K562 (cell line): ENCODE measurements around the gene TMEM151A. TPM values are rescaled to one million over a fixed set of nuclear protein-coding genes. Genes with fewer than 3 reads are reported as not detected.

Experiments
- EGR1 ChIP-seq: fragments of 450-650 bp; conservative IDR thresholded peaks from 2 replicates; pipeline ENCODE4 v1.6.1; 2017; ENCODE audit warnings: mild to moderate bottlenecking
- ERF ChIP-seq: fragments of 450-650 bp; formaldehyde crosslinking; IDR thresholded peaks from 2 replicates; pipeline ENCODE4 v1.4.0; 2020; ENCODE audit warnings: mild to moderate bottlenecking, mixed read lengths
- HNRNPUL1 ChIP-seq: fragments of 200-400 bp; formaldehyde crosslinking; IDR thresholded peaks from 2 replicates; pipeline ENCODE4 v1.6.1; 2017; ENCODE audit warnings: low read length
- MAFK ChIP-seq: IDR thresholded peaks from 2 replicates; pipeline ENCODE4 v1.6.1; 2011; ENCODE audit warnings: low read length, improper control_type of control experiment
- MAZ ChIP-seq, 2 experiments: fragments of 450-650 bp in 1 of 2; sonication (generic) in 1 of 2; formaldehyde crosslinking; IDR thresholded peaks in 1 of 2; conservative IDR thresholded peaks in 1 of 2; 2 replicates each; pipeline versions ENCODE4 v1.4.0 to v1.5.0; 2020; ENCODE audit warnings: mild to moderate bottlenecking in 1 of 2, missing genetic modification reagents in 1 of 2
- RBM25 ChIP-seq: fragments of 200-400 bp; formaldehyde crosslinking; IDR thresholded peaks from 2 replicates; pipeline ENCODE4 v1.6.1; 2018; ENCODE audit warnings: low read length, low read depth, moderate library complexity; ENCODE audit not compliant: severe bottlenecking
- TOE1 ChIP-seq, 2 experiments: fragments of 450-650 bp in 1 of 2; sonication (generic) in 1 of 2; formaldehyde crosslinking in 1 of 2; IDR thresholded peaks; 2 replicates each; pipeline versions ENCODE4 v1.7.1 to v1.8.0; 2016 to 2022; ENCODE audit warnings: borderline replicate concordance in 2 of 2, mild to moderate bottlenecking in 2 of 2, antibody characterized with exemption in 1 of 2, inconsistent platforms in 1 of 2, low read depth in 1 of 2, missing genetic modification reagents in 1 of 2, moderate library complexity in 1 of 2
- ZNF23 ChIP-seq: fragments of 250-450 bp; sonication (Bioruptor Pico); IDR thresholded peaks from 2 replicates; pipeline ENCODE4 v1.4.0; 2020; ENCODE audit warnings: mild to moderate bottlenecking
- polyA plus RNA-seq, 8 experiments: library from polyadenylated mRNA; depleted of rRNA in 4 of 8; stranded (reverse) in 5 of 8; unstranded in 3 of 8; fragments of >200 nt; fragmentation: Nextera tagmentation in 2 of 8; fragmentation: Illumina TruSeq in 1 of 8; extraction: Ambion mirVana in 2 of 8; extraction: Trizol in 1 of 8; gene quantifications; 2 replicates each; pipeline versions ENCODE4 v1.2.1 to v1.2.3, GENCODE V29; 2011 to 2014; ENCODE audit warnings: inconsistent platforms in 1 of 8, missing spikeins in 1 of 8
- total RNA-seq, 7 experiments: library from RNA; depleted of rRNA in 6 of 7; stranded (reverse); fragments of >200 nt in 6 of 7; fragmentation: Illumina TruSeq in 2 of 7; extraction: Trizol in 2 of 7; gene quantifications; 2 replicates each; pipeline versions ENCODE4 v1.2.1 to v1.2.3, GENCODE V29; 2011 to 2021; ENCODE audit warnings: low replicate concordance in 1 of 7
- TF ChIP-seq, protein P1 (sequence below): fragments of 200-800 bp; sonication (Bioruptor generic); IDR thresholded peaks from 2 replicates; pipeline ENCODE4 v1.6.1; 2017; ENCODE audit warnings: missing genetic modification characterization, missing compliant biosample characterization
- TF ChIP-seq, protein P2 (sequence below), 2 experiments: fragments of 450-650 bp; formaldehyde crosslinking in 1 of 2; IDR thresholded peaks; 2 replicates each; pipeline versions ENCODE4 v1.4.0 to v1.6.1; 2014 to 2020; ENCODE audit warnings: mild to moderate bottlenecking in 2 of 2, borderline replicate concordance in 1 of 2, low read depth in 1 of 2
- TF ChIP-seq, protein P3 (sequence below): fragments of 450-650 bp; formaldehyde crosslinking; conservative IDR thresholded peaks from 2 replicates; pipeline ENCODE4 v1.4.0; 2022; ENCODE audit warnings: mild to moderate bottlenecking, missing genetic modification characterization
- TF ChIP-seq, protein P4 (sequence below): sonication (generic); formaldehyde crosslinking; IDR thresholded peaks from 2 replicates; pipeline ENCODE4 v1.9.0; 2022; ENCODE audit warnings: mild to moderate bottlenecking, missing genetic modification reagents

Gene TMEM151A
- total and polyA plus RNA-seq, 9 of the 15 experiments (the other 6 are each of a cell fraction or from before 2014, with no cell fraction given) = not detected

DNA sequence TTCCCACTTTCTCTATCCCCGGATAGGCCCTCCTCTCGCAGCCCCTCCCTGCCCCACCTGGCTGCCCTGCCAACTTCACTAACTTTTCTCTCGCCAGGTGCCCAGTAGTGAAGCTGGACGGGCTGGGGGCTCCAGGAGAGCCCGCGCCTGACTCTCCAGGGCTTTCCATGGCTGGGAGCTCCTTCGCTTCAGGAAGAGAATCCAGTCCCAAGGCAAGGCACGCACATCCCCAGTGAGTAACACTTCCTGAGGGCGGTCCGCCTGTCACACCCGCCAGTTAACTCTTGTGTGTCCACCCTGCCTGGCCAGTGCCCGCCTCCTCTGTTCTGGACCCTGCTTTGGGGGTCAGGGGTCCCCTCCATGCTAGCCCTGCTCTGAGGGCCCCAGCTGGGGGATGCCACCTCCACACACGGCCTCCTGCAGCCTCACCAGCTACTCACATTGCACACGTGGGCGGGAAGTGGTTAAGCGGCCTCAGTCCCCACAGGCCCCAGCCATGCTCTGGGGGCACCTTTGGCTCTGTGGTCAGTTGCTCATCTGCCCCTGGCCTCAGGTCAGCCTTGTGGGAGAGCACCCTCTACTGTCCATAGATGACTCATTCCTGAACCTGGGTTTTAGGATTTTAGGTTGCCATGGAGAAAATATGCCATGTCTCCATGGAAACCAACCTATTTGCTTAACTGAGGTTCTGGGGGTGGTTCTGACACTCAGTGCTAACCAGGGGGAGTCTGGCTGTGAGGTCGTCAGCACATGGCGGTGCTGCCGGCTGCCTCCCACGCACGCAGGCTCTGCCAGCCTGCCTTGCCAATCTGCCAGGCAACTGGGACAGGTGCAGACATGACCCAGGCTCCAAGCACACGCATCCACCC lies 44.8 kb downstream of the TMEM151A start, which contains the start of gene RIN1 (continued):
- TF ChIP-seq, protein P1, sequence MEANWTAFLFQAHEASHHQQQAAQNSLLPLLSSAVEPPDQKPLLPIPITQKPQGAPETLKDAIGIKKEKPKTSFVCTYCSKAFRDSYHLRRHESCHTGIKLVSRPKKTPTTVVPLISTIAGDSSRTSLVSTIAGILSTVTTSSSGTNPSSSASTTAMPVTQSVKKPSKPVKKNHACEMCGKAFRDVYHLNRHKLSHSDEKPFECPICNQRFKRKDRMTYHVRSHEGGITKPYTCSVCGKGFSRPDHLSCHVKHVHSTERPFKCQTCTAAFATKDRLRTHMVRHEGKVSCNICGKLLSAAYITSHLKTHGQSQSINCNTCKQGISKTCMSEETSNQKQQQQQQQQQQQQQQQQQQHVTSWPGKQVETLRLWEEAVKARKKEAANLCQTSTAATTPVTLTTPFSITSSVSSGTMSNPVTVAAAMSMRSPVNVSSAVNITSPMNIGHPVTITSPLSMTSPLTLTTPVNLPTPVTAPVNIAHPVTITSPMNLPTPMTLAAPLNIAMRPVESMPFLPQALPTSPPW = peak; percentile 60
- TF ChIP-seq TOE1 (IDR thresholded peaks at IDR 0.05; ENCODE audit: borderline replicate concordance) (0 out of 2 replicates have a peak, but pooled peaks have one; percentile 41), TOE1 (CRISPR knock-in tag; IDR thresholded peaks at IDR 0.05; ENCODE audit: borderline replicate concordance, low read depth) (no peak), HNRNPUL1 (no peak), MAFK (0 out of 2 replicates have a peak, but pooled peaks have one; percentile 4), ZNF23 (CRISPR knock-in tag) (no peak), EGR1 (peak; percentile 90), MAZ (CRISPR knock-in tag; conservative IDR thresholded peaks at IDR 0.05 in 1 of 2, IDR thresholded peaks at IDR 0.05 in 1 of 2) (peak; percentile 59 to 60; a peak in 2 of 4 replicates), RBM25 (no peak), ERF (peak; percentile 70)
- TF ChIP-seq, protein P2, sequence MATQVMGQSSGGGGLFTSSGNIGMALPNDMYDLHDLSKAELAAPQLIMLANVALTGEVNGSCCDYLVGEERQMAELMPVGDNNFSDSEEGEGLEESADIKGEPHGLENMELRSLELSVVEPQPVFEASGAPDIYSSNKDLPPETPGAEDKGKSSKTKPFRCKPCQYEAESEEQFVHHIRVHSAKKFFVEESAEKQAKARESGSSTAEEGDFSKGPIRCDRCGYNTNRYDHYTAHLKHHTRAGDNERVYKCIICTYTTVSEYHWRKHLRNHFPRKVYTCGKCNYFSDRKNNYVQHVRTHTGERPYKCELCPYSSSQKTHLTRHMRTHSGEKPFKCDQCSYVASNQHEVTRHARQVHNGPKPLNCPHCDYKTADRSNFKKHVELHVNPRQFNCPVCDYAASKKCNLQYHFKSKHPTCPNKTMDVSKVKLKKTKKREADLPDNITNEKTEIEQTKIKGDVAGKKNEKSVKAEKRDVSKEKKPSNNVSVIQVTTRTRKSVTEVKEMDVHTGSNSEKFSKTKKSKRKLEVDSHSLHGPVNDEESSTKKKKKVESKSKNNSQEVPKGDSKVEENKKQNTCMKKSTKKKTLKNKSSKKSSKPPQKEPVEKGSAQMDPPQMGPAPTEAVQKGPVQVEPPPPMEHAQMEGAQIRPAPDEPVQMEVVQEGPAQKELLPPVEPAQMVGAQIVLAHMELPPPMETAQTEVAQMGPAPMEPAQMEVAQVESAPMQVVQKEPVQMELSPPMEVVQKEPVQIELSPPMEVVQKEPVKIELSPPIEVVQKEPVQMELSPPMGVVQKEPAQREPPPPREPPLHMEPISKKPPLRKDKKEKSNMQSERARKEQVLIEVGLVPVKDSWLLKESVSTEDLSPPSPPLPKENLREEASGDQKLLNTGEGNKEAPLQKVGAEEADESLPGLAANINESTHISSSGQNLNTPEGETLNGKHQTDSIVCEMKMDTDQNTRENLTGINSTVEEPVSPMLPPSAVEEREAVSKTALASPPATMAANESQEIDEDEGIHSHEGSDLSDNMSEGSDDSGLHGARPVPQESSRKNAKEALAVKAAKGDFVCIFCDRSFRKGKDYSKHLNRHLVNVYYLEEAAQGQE (IDR thresholded peaks at IDR 0.05; ENCODE audit: borderline replicate concordance) = peak; percentile 65
- TF ChIP-seq, protein P2 (CRISPR knock-in tag; IDR thresholded peaks at IDR 0.05; ENCODE audit: low read depth) = peak; percentile 73
- TF ChIP-seq, protein P3, sequence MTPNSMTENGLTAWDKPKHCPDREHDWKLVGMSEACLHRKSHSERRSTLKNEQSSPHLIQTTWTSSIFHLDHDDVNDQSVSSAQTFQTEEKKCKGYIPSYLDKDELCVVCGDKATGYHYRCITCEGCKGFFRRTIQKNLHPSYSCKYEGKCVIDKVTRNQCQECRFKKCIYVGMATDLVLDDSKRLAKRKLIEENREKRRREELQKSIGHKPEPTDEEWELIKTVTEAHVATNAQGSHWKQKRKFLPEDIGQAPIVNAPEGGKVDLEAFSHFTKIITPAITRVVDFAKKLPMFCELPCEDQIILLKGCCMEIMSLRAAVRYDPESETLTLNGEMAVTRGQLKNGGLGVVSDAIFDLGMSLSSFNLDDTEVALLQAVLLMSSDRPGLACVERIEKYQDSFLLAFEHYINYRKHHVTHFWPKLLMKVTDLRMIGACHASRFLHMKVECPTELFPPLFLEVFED = 0 out of 2 replicates have a peak, but pooled peaks have one; percentile 35
- TF ChIP-seq, protein P4, sequence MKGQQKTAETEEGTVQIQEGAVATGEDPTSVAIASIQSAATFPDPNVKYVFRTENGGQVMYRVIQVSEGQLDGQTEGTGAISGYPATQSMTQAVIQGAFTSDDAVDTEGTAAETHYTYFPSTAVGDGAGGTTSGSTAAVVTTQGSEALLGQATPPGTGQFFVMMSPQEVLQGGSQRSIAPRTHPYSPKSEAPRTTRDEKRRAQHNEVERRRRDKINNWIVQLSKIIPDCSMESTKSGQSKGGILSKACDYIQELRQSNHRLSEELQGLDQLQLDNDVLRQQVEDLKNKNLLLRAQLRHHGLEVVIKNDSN = peak; percentile 87
